Neural progenitor cell (in vitro differentiated cells): Measurements from ENCODE around the gene NIFK.

Source experiments
- CTCF ChIP-seq: fragments of 200-600 bp; sonication (generic); IDR thresholded peaks from 2 replicates; pipeline ENCODE4 v1.5.1; 2017; ENCODE audit warnings: antibody characterized with exemption, mild to moderate bottlenecking
- EZH2phosphoT487 ChIP-seq: fragments of 200-600 bp; sonication (generic); IDR thresholded peaks from 2 replicates; pipeline ENCODE4 v1.6.1; 2017; ENCODE audit warnings: antibody characterized with exemption

- TF ChIP-seq CTCF (no peak), EZH2phosphoT487 (no peak)
Observed at GRCh38 chr2:121731366-121731765, 5.3 kb downstream of the NIFK start.
